GM18858 (cell line): ENCODE measurements around the gene RPL41.

Experiments used
- ATAC-seq: cut with Tn5 transposase; IDR thresholded peaks from one replicate; pipeline ENCODE4 v1.9.1; 2021; ENCODE audit not compliant: unreplicated experiment

The RPL41 gene

GRCh38 chr12:56127888-56128669, 11.6 kb downstream of the RPL41 start, which contains the start of gene ESYT1:
ESYT1 (plus strand) TSS chr12:56128267; CDS start chr12:56128320, 53 bp downstream.
- peak; percentile 79 for ATAC-seq

GRCh38 chr12:56128670-56129205, 12.3 kb downstream of the RPL41 start:
- no peak for ATAC-seq

- no peak for ATAC-seq
These were observed 12.9 kb downstream of the RPL41 start for GRCh38 chr12:56129206-56129941.

- ATAC-seq: no peak
These were observed 13.6 kb downstream of the RPL41 start for GRCh38 chr12:56129942-56130495.

GRCh38 chr12:56130876-56131275, 14.4 kb downstream of the RPL41 start:
- no peak for ATAC-seq

GRCh38 chr12:56134897-56135296, 18.5 kb downstream of the RPL41 start:
- no peak for ATAC-seq

- ATAC-seq: no peak
These were observed 21.6 kb downstream of the RPL41 start for GRCh38 chr12:56137853-56138571.

GRCh38 chr12:56141946-56142784, 25.7 kb downstream of the RPL41 start:
- no peak for ATAC-seq

GRCh38 chr12:56143217-56143616, 26.8 kb downstream of the RPL41 start:
- no peak for ATAC-seq

- no peak for ATAC-seq
These were observed 27.4 kb downstream of the RPL41 start for GRCh38 chr12:56143870-56144269.

- no peak for ATAC-seq
These were observed 28.8 kb downstream of the RPL41 start for GRCh38 chr12:56145217-56145616.

- no peak for ATAC-seq
These were observed 30.3 kb downstream of the RPL41 start for GRCh38 chr12:56146492-56147460.

GRCh38 chr12:56150563-56150962, 34.1 kb downstream of the RPL41 start:
- no peak for ATAC-seq

- peak; percentile 53 for ATAC-seq
These were observed 35.3 kb downstream of the RPL41 start for GRCh38 chr12:56151672-56152131.

- ATAC-seq: peak; percentile 68
These were observed 35.8 kb downstream of the RPL41 start, which contains the start of gene MYL6B for GRCh38 chr12:56152132-56152755. MYL6B (plus strand) TSS chr12:56152587; CDS start chr12:56153919, 1,332 bp downstream.

- no peak for ATAC-seq
These were observed 36.6 kb downstream of the RPL41 start for GRCh38 chr12:56152756-56153677.

GRCh38 chr12:56153678-56154065, 37.2 kb downstream of the RPL41 start:
- no peak for ATAC-seq
